Parathyroid adenoma (tissue), 2 donors: ENCODE results near the gene LY6G6F.

Experiments
- H2AFZ ChIP-seq: fragments of 300-600 bp; sonication (generic); one replicate; pipeline ENCODE4 v1.7.0; 2017; ENCODE audit warnings: antibody characterized with exemption, mild to moderate bottlenecking
- H3K27ac ChIP-seq: fragments of 300-600 bp; sonication (generic); one replicate; pipeline ENCODE4 v1.7.0; 2017
- H3K27me3 ChIP-seq: fragments of 300-600 bp; sonication (generic); one replicate; pipeline ENCODE4 v1.7.0; 2017; ENCODE audit warnings: low read length; ENCODE audit not compliant: control insufficient read depth, insufficient read depth
- H3K36me3 ChIP-seq: fragments of 300-600 bp; sonication (generic); one replicate; pipeline ENCODE4 v1.7.0; 2017; ENCODE audit warnings: low read length; ENCODE audit not compliant: control insufficient read depth, insufficient read depth
- H3K4me1 ChIP-seq: fragments of 300-600 bp; sonication (generic); one replicate; pipeline ENCODE4 v1.7.0; 2017; ENCODE audit warnings: control low read depth
- H3K4me2 ChIP-seq: fragments of 300-600 bp; sonication (generic); one replicate; pipeline ENCODE4 v1.7.0; 2017; ENCODE audit warnings: low read length
- H3K4me3 ChIP-seq: fragments of 300-600 bp; sonication (generic); one replicate; pipeline ENCODE4 v1.7.0; 2017; ENCODE audit warnings: low read depth, low read length
- H3K79me2 ChIP-seq: fragments of 300-600 bp; sonication (generic); one replicate; pipeline ENCODE4 v1.7.0; 2017; ENCODE audit warnings: control low read depth
- H3K9ac ChIP-seq: fragments of 300-600 bp; sonication (generic); one replicate; pipeline ENCODE4 v1.7.0; 2017; ENCODE audit warnings: mild to moderate bottlenecking
- H3K9me3 ChIP-seq: fragments of 300-600 bp; sonication (generic); one replicate; pipeline ENCODE4 v1.7.0; 2017; ENCODE audit warnings: low read length; ENCODE audit not compliant: control insufficient read depth
- CTCF ChIP-seq: fragments of 300-600 bp; sonication (generic); IDR thresholded peaks from one replicate; pipeline ENCODE4 v1.7.0; 2017; ENCODE audit warnings: antibody characterized with exemption, mild to moderate bottlenecking
- donor health status: primary hyperparathyroidism.

The LY6G6F gene

DNA sequence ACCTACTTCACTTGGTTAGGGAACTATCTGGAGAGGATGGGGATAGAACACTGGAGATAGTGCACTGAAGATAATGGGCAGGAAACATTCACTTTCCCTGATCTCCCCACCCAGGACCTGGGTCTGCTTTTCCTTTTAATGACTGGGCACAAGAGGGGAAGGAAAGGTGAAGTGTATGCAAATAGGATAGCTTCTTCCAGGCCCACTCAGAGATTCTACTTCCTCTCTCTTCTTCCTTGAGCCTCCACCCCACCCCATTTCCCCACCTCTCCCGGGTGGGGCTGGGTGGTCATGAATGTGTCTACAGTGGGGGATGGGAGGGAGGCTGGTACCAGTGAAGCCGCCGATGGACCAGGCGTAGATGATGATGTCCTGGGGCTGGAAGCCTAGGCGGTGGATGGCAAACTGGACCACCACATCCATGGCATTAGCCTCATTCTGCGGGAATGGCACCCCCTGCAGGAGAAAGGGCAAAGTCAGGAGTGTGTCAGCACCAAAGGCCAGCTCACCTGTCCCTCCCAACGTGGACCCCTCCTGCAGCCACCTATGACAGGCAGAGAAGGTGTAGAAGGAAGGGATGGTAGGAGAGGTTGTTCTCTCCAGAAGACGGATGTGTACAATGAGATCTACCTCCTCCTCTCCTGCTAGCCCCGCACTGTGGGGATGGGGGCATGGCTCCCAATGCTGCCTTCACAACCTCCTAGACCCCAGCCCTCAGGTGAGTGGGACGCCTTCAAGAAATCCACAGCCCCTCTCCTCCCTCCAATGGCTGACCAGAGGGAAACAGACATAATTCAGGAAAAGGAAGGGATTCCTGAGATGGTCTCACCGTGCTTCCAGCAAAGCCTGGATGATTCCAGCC, 17.2 kb upstream of the LY6G6F start:
- no peak for TF ChIP-seq CTCF
- H3K4me1 ChIP-seq = no peaks in the 10 kb centered on the region
- no peak overlapping the region for H3K9ac ChIP-seq
- no peaks in the 10 kb centered on the region for H3K36me3 ChIP-seq
- H3K9me3 ChIP-seq = no peaks in the 10 kb centered on the region
- no peaks in the 10 kb centered on the region for H3K79me2 ChIP-seq
- no peaks in the 10 kb centered on the region for H3K27me3 ChIP-seq
- H2AFZ ChIP-seq = no peak overlapping the region
- H3K27ac ChIP-seq = no peak overlapping the region
- no peak overlapping the region for H3K4me3 ChIP-seq
- no peak overlapping the region for H3K4me2 ChIP-seq

DNA sequence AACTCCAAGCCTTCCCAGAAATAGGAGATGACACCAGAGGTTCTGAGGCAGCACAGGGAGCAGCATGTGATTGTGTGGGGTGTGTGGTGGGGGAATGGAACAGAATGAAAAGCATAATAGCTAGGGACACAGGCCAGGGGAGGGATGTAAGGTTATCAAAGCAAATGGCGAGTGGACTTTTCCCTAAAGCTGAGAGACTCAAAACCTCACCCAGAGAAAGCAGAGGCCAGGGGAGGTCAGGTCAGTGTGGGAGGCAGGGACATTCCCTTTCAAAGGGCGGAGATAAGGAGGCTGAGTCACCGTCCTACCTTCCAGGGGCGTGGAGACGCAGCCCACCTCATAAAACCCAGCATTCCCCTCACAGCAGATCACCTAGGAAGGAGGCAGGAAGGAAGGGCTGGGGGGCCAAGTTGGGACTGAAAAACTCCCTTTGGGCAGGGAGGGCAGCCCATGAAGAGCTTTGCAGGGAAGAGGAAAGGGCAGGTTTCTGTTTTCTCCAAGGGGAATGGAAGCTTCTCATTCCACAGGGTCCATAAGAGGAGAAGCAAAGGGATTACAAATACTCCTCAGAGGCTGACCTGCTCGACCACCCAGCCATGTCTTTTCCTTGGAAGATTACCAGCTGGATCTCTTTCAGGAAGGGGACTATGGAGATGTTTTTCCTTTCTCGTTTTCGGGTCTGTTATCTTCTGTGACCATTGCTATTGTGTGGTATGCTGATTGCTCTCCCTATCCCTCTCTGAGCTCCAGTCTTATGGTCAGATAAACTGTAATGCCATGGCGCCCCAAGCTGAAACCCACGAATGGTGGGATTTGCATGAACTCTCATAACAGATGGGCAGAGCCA, 16.2 kb upstream of the LY6G6F start:
- no peaks in the 10 kb centered on the region for H3K27me3 ChIP-seq
- H3K36me3 ChIP-seq = no peaks in the 10 kb centered on the region
- no peak for TF ChIP-seq CTCF
- H3K9me3 ChIP-seq = no peaks in the 10 kb centered on the region
- H3K4me1 ChIP-seq = no peaks in the 10 kb centered on the region
- no peak overlapping the region for H3K27ac ChIP-seq
- H3K79me2 ChIP-seq = no peaks in the 10 kb centered on the region
- H3K9ac ChIP-seq = no peak overlapping the region
- H3K4me3 ChIP-seq = no peak overlapping the region
- H3K4me2 ChIP-seq = no peak overlapping the region
- no peak overlapping the region for H2AFZ ChIP-seq

DNA sequence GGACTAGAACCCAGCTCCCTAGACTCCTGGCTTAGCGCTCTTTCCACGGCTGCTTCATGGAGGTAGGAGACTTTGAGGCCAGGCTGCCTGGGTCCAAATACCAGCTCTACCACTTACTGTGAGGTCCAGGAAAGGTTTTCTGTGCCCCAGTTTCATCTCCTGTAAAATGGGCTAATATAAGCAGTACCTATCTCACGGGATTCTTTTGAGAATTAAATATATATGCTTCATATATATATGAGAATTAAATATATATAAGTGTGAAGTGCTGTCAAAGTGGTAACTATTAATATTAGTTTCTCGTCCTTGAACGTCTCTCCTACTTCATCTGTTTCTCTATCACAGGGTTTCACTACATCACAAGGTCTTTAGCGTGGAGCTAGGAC, 15.6 kb upstream of the LY6G6F start:
- H3K4me2 ChIP-seq = no peak overlapping the region
- no peaks in the 10 kb centered on the region for H3K27me3 ChIP-seq
- no peak overlapping the region for H3K9ac ChIP-seq
- H3K4me3 ChIP-seq = no peak overlapping the region
- no peaks in the 10 kb centered on the region for H3K9me3 ChIP-seq
- TF ChIP-seq CTCF = no peak
- H3K4me1 ChIP-seq = no peaks in the 10 kb centered on the region
- no peaks in the 10 kb centered on the region for H3K36me3 ChIP-seq
- no peak overlapping the region for H2AFZ ChIP-seq
- no peaks in the 10 kb centered on the region for H3K79me2 ChIP-seq
- no peak overlapping the region for H3K27ac ChIP-seq

DNA sequence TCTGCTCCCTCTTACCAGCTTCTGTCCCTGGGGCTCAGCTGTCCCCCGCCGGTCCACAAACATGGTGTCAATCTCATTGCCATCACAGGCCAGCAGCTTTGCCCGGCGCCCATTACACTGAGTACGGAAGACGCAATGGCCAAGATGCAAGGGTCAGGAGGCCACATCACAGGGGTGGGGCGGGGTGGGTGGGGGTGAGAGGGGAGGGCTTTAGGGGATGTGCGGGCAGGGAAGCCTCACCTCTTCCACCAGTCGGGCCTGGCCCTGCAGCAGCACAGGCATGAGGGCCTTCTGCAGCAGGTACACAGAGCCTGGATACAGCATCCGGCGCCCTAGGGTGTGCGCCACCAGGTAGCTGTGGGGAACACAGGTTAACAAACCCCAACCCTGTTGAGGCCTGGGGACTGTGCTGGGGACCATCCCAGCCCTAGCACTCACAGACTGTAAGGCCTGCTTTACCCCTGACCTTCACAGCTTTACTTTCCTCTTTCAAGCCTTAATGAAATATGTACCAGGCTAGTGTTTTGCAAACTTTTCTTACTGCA, 15.0 kb upstream of the LY6G6F start:
- H3K36me3 ChIP-seq = no peaks in the 10 kb centered on the region
- no peak overlapping the region for H3K4me2 ChIP-seq
- H3K79me2 ChIP-seq = no peaks in the 10 kb centered on the region
- TF ChIP-seq CTCF = no peak
- H3K9me3 ChIP-seq = no peaks in the 10 kb centered on the region
- no peak overlapping the region for H3K4me3 ChIP-seq
- H3K9ac ChIP-seq = no peak overlapping the region
- H3K4me1 ChIP-seq = no peaks in the 10 kb centered on the region
- H3K27me3 ChIP-seq = no peaks in the 10 kb centered on the region
- H2AFZ ChIP-seq = no peak overlapping the region
- H3K27ac ChIP-seq = no peak overlapping the region
